ENCODE data around the gene RAD51B. TPM values are rescaled to one million over a fixed set of nuclear protein-coding genes. Genes with fewer than 3 reads are reported as not detected.

Gene RAD51B
- total and polyA plus RNA-seq, 4 donors: 2.5 to 95.0 (median 9.6) TPM

DNA sequence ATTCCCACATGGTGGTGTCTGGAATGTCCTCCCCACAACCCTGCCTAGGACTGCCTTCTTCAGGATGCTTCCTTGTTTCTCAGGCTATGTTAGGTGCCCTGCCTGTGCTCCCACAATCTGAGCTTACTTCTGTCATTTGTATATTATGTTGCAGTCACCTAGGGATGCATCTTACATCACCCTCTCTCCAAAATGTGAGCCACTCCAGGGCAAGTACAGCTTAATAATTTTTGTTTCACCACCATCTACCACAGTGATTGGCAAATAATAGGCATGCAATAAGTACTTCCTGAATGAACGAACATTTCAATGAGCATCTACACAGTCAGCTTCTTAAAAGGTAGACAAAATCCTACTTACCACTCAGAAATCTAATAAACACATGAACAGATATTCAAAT is 40.8 kb upstream of the RAD51B start:
- ATAC-seq (ENCODE audit: insufficient read depth, low FRiP score): no peak
- Histone ChIP-seq H3K4me3 (no peak overlapping the region), H3K27me3 (ENCODE audit: control insufficient read depth in 3 of 3, insufficient read depth in 3 of 3, low read length in 2 of 3) (no peaks in the 10 kb centered on the region), H3K9me3 (ENCODE audit: control insufficient read depth in 4 of 4, insufficient read depth in 3 of 4, low read length in 3 of 4) (no peaks in the 10 kb centered on the region), H3K27ac (ENCODE audit: low read depth in 1 of 2, low read length in 1 of 2) (no peak overlapping the region), H3K4me1 (ENCODE audit: control insufficient read depth in 5 of 5, insufficient read depth in 5 of 5, low read length in 5 of 5) (no peaks in the 10 kb centered on the region), H3K36me3 (ENCODE audit: control insufficient read depth in 4 of 4, insufficient read depth in 4 of 4, low read length in 4 of 4) (peaks cover 39 to 69% (median 56%) of the 10 kb centered on the region in 4 donors), H3K9ac (ENCODE audit: insufficient read depth in 1 of 2, low read length in 2 of 2) (no peak overlapping the region)
- 29 to 63% methylated on average over 1 of the region's 1 CpG for WGBS, 2 donors
- TF ChIP-seq, protein P1, sequence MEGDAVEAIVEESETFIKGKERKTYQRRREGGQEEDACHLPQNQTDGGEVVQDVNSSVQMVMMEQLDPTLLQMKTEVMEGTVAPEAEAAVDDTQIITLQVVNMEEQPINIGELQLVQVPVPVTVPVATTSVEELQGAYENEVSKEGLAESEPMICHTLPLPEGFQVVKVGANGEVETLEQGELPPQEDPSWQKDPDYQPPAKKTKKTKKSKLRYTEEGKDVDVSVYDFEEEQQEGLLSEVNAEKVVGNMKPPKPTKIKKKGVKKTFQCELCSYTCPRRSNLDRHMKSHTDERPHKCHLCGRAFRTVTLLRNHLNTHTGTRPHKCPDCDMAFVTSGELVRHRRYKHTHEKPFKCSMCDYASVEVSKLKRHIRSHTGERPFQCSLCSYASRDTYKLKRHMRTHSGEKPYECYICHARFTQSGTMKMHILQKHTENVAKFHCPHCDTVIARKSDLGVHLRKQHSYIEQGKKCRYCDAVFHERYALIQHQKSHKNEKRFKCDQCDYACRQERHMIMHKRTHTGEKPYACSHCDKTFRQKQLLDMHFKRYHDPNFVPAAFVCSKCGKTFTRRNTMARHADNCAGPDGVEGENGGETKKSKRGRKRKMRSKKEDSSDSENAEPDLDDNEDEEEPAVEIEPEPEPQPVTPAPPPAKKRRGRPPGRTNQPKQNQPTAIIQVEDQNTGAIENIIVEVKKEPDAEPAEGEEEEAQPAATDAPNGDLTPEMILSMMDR (IDR thresholded peaks at IDR 0.05; ENCODE audit: control extremely low read depth, extremely low read depth): no peak
- DNase-seq: no peak

DNA sequence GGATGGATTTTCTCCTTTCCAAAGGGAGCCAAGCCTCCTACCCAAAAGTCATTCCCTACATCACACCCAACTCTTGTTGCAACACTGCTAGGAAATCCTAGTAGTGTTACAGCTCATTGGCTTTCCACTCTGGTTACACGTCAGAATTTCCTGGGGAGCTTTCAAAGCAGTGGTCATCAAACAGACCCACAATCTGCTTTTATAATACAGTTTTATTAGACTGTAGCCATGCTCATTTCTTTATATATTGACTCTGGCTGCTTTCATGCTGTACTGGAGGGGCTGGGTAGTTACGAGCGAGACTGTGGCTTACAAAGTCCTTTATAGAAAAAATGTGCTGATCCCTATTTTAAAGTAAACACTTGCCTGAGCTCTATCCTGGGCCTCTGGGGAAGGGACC is 37.5 kb upstream of the RAD51B start:
- WGBS, 2 donors: 57 to 78% methylated on average over 3 of the region's 3 CpGs
- no peaks in the 10 kb centered on the region for H3K9me3 ChIP-seq (ENCODE audit: control insufficient read depth in 4 of 4, insufficient read depth in 3 of 4, low read length in 3 of 4)
- peaks cover 45 to 62% (median 55%) of the 10 kb centered on the region in 4 donors for H3K36me3 ChIP-seq (ENCODE audit: control insufficient read depth in 4 of 4, insufficient read depth in 4 of 4, low read length in 4 of 4)
- DNase-seq: no peak
- TF ChIP-seq, protein P1 (IDR thresholded peaks at IDR 0.05; ENCODE audit: control extremely low read depth, extremely low read depth): no peak
- ATAC-seq (ENCODE audit: insufficient read depth, low FRiP score): no peak
- H3K4me1 ChIP-seq (ENCODE audit: control insufficient read depth in 5 of 5, insufficient read depth in 5 of 5, low read length in 5 of 5): no peaks in the 10 kb centered on the region
- no peak overlapping the region for H3K27ac ChIP-seq (ENCODE audit: low read depth in 1 of 2, low read length in 1 of 2)
- H3K27me3 ChIP-seq (ENCODE audit: control insufficient read depth in 3 of 3, insufficient read depth in 3 of 3, low read length in 2 of 3): no peaks in the 10 kb centered on the region
- no peak overlapping the region for H3K9ac ChIP-seq (ENCODE audit: insufficient read depth in 1 of 2, low read length in 2 of 2)
- H3K4me3 ChIP-seq: no peak overlapping the region

DNA sequence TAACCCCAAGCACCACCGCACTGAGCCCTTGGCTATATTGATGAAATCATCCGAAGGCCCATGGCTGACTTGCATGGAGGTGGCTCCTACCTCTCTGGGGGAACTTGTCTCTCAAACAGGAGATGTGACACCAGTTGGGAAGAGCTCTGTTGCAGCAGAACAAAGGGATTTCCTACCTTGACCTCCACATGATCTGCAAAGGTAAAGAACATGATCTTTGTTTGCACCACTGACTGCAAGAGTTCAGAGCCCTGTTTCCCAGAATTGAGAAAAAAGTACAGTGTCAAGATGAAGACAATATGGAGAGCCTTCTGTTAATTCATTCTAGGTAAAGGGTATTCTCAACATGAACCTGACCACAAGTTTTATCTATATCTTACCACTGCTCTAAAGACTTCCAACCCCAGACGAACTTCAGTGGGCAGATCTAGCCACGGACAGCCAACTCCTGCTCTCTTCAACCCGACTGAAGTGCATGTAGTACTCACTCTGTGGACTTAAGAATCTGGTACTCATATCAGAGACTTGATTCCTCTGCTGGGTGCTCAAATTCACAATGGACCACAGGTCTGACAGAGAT is 35.2 kb upstream of the RAD51B start:
- Histone ChIP-seq H3K27me3 (ENCODE audit: control insufficient read depth in 3 of 3, insufficient read depth in 3 of 3, low read length in 2 of 3) (no peaks in the 10 kb centered on the region), H3K9me3 (ENCODE audit: control insufficient read depth in 4 of 4, insufficient read depth in 3 of 4, low read length in 3 of 4) (no peaks in the 10 kb centered on the region), H3K36me3 (ENCODE audit: control insufficient read depth in 4 of 4, insufficient read depth in 4 of 4, low read length in 4 of 4) (peaks cover 38 to 65% (median 49%) of the 10 kb centered on the region in 4 donors), H3K9ac (ENCODE audit: insufficient read depth in 1 of 2, low read length in 2 of 2) (no peak overlapping the region), H3K4me3 (no peak overlapping the region), H3K4me1 (ENCODE audit: control insufficient read depth in 5 of 5, insufficient read depth in 5 of 5, low read length in 5 of 5) (no peaks in the 10 kb centered on the region), H3K27ac (ENCODE audit: low read depth in 1 of 2, low read length in 1 of 2) (no peak overlapping the region)
- ATAC-seq (ENCODE audit: insufficient read depth, low FRiP score) (no peak), DNase-seq (no peak)
- TF ChIP-seq, protein P1 (IDR thresholded peaks at IDR 0.05; ENCODE audit: control extremely low read depth, extremely low read depth): no peak
- 89 to 90% methylated on average over 5 of the region's 5 CpGs for WGBS, 2 donors
